Stimulated activated CD4-positive, alpha-beta T cell treated with anti-CD3 and anti-CD28 coated beads, Interleukin-15, amount 100 ng/mL, for 1 hour (primary cell): Measurements from ENCODE around the gene THBD.

ENCODE experiments used
- DNase-seq, 2 donors: peaks; one replicate each; pipeline ENCODE4 v3.0.0-alpha.2; 2020; ENCODE audit warnings: low read depth in 1 of 2, low spot score in 1 of 2

Gene THBD

GRCh38 chr20:23062632-23063031, 13.2 kb upstream of the THBD start:
- no peak for DNase-seq

- no peak for DNase-seq
Measured at GRCh38 chr20:23061734-23062561, 12.5 kb upstream of the THBD start.

GRCh38 chr20:23061262-23061661, 11.8 kb upstream of the THBD start:
- no peak for DNase-seq

- DNase-seq, result no peak
Measured at GRCh38 chr20:23060629-23061028, 11.2 kb upstream of the THBD start.

- DNase-seq, result no peak
Measured at GRCh38 chr20:23059846-23060245, 10.4 kb upstream of the THBD start.

GRCh38 chr20:23059001-23059400, 9.5 kb upstream of the THBD start:
- DNase-seq, result no peak

GRCh38 chr20:23058240-23058639, 8.8 kb upstream of the THBD start:
- no peak for DNase-seq

DNA sequence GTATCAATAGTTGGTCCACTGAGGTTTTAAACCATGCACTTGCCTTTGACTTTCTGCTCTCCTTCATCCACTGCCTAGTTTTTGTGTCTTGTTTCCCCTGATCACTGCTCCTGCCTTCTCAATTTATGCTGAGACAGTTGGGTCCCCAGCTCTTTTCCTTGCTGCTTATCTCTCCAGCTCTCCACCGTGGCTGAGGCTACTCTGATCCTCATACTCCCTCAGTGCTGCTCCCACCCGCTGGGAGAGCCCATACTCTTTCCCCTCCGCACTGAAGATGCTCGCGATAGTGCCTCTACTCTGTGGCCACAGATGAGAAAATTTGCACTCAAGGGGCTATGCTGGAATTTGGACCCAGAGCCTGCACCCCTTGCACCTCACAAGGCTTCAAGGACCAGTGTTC, 3.4 kb upstream of the THBD start:
- no peak for DNase-seq

- no peak for DNase-seq
Measured at GRCh38 chr20:23050847-23051627, 1.6 kb upstream of the THBD start.

GRCh38 chr20:23050076-23050838, 785 bp upstream of the THBD start:
- DNase-seq, result no peak

DNA sequence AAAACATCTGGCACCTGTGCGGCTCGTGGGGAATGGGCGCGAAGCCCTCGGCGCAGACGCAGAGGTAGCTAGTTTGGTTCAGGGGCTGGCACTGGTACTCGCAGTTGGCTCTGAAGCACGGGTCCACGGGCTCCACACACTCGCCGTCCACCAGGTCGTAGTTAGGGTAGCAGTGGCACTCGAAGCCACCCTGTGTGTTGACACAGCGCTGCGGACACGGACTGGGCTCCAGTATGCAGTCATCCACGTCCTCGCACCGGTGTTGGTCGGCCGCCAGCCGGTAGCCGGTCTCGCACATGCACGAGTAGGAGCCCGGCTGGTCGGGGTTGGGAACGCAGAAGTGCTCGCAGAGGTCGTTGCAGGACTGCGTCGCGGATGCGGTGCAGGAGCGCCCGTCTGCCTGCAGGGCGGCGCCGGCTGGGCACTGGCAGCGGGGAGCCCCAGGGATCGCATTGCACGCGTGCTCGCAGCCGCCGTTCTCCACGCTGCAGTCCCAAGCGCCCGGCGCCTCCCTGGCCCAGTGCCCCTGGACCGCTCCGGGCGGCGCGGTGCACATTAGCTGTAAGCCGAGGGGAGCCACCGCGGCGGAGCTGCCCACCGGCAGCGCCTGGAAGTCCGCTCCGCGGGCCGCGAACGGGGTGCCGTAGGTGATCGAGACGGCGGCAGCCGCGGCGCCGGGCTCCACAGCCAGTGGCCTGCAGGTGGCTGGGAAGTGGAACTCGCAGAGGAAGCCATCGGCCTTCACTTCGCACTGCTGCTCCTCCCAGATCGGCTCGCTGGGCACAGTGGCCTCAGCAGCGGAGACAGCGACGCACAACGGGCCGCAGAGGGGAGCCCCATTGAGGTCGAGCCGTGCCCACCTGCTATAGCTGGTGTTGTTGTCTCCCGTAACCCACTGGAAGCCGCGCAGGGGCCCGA, 930 bp downstream of the THBD start:
- DNase-seq, result no peak

DNA sequence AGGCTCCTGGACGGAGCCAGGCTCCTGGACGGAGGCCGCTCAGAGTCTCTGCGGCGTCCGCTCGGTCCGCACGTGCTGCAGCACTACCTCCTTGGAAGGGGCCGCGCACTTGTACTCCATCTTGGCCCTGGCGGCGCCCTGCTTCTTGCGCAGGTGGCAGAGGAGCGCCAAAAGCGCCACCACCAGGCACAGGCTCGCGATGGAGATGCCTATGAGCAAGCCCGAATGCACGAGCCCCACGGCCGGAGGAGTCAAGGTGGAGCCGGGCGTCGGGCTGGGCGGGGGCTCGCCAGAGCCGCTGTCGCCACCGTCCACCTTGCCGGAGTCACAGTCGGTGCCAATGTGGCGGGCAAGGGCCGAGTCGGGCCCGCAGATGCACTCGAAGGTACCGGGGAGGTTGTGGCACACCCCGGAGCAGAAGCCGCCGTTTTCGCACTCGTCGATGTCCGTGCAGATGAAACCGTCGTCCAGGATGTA, 1.7 kb downstream of the THBD start:
- DNase-seq, result no peak

DNA sequence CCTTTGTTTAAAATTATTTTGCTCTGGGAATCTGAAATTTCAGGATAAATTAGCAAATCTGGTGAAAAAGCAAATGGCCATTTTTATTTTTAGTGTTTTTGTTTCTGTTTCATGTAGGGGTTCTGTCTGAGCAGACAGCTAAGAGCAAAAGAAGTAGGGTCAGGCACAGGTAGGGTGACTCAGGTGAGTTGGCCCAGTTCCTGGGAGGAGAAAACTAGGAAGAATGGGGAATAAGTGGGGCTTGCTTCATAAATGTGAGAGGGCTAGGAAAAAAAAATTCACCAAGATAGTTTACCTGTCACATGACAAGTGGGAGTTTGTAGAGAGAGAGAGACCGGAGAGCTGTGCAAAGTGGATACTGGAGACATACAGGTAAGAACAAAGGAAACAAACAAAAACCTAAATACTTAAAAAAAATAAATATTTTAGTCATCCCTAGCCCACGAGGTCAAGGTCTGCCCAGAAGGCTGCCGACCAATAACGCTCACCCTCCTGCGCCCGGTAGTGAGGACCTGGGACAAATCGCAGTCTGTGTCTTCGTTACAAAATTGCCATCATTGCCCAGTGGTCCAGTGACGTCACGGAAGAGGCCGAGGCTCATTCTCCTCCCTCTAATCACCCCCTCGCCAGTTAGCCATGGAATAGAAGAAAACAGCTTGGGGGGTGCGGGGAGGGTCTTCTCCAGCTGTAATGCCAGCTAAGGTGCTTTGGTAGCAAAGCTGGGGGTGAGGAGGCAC, 2.3 kb downstream of the THBD start:
- DNase-seq, result no peak

DNA sequence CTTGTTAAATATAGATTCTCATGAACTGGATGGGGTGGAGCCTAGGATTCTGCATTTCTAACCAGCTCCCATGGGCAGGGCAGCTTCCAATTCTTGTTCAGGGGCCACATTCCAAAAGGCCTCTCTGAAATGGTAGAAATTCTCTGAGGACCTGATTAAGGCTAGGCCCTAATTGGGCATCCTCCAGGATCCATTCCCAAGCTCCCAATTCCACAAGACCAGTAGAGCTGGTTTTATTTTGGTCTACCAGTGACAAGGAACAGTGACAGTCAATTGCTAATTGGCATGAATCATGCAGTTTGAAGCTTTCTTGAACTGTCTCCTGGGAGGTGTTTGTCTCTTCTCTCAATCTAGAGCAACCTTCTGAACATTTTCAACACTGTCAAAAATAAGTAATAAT, 3.0 kb downstream of the THBD start:
- no peak for DNase-seq

- DNase-seq, result no peak
Measured at GRCh38 chr20:23043376-23043775, 6.1 kb downstream of the THBD start.

- no peak for DNase-seq
Measured at GRCh38 chr20:23042270-23042669, 7.2 kb downstream of the THBD start.

- no peak for DNase-seq
Measured at GRCh38 chr20:23039885-23040508, 9.5 kb downstream of the THBD start.

GRCh38 chr20:23039136-23039875, 10.2 kb downstream of the THBD start:
- DNase-seq, result no peak

DNA sequence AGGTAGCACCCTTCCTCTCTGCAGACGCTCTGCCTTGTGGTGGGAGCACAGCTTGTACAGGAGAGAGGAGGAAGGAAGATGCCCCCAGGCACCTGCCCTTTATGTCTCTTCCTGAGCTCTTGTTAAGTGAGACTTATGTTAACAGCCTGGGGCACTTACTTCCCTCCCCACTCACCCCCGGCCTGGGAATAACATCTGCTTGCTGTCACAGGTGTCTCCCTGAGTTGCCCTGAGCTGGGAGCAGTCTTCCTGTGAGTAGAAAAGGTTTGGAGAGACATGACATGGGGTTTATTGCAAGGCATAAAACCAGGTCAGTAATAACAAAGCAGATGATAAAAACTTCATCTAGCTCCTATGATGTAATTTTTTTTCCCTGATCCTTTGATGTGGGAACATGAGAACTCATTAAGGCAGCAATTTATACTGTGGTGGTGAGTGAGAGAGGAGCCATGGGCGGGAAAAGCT, 12.4 kb downstream of the THBD start:
- DNase-seq, result no peak
